GM10266 (cell line): Measurements from ENCODE around the gene PCK2.
A peak's percentile ranks its signal among the peaks of the same experiment; 100 is the strongest.

Experiments
- DNase-seq: peaks from one replicate; pipeline ENCODE4 v3.0.0; 2012; ENCODE audit errors: extremely low spot score
- CTCF ChIP-seq: IDR thresholded peaks from 2 replicates; pipeline ENCODE4 v1.5.1; 2012; ENCODE audit warnings: mild to moderate bottlenecking, low read depth; ENCODE audit not compliant: control insufficient read depth, insufficient read depth; ENCODE audit errors: missing control alignments

PCK2 gene

DNA sequence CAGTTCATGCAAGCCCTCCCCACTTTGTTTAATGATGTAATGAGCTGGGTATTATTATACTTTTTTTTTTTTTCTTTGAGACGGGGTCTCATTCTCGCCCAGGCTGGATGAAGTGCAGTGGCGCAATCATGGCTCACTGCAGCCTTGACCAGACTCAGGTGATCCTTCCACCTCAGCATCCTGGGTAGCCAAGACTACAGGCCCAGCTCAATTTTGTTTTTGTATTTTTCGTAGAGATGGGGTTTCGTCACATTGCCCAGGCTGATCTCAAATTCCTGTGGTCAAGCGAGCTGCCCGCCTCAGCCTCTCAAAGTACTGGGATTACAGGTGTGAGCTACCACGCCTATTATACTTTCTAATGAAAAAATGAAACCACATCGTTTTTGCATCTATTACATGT, 15.9 kb downstream of the PCK2 start:
- TF ChIP-seq CTCF = no peak
- DNase-seq = no peak

GRCh38 chr14:24110523-24110922, 16.4 kb downstream of the PCK2 start:
- no peak for DNase-seq
- TF ChIP-seq CTCF = no peak

GRCh38 chr14:24113379-24113800, 19.3 kb downstream of the PCK2 start:
- no peak for TF ChIP-seq CTCF

GRCh38 chr14:24113801-24114531, 19.9 kb downstream of the PCK2 start:
- DNase-seq = peak; percentile 76
- TF ChIP-seq CTCF = no peak

More at GRCh38 chr14:24113379-24113800, 19.3 kb downstream of the PCK2 start:
- no peak for DNase-seq

- peak; percentile 97 for DNase-seq
- no peak for TF ChIP-seq CTCF
These were observed 20.7 kb downstream of the PCK2 start, which contains the start of the genes DCAF11 and NRL for GRCh38 chr14:24114532-24115421. DCAF11 (plus strand) TSS chr14:24114777; CDS start chr14:24115595, 818 bp downstream. NRL (minus strand) TSS chr14:24114949; CDS start chr14:24082848, 32,101 bp downstream.

- no peak for DNase-seq
- no peak for TF ChIP-seq CTCF
These were observed 21.5 kb downstream of the PCK2 start for GRCh38 chr14:24115422-24116127.
